ENCODE data around the gene SIGLEC12. TPM values are rescaled to one million over a fixed set of nuclear protein-coding genes. Genes with fewer than 3 reads are reported as not detected.

The SIGLEC12 gene
- total and polyA plus RNA-seq, 2 donors (not counting 1 experiment from before 2014, with no cell fraction given), result 0.24 TPM; not detected in 1

DNA sequence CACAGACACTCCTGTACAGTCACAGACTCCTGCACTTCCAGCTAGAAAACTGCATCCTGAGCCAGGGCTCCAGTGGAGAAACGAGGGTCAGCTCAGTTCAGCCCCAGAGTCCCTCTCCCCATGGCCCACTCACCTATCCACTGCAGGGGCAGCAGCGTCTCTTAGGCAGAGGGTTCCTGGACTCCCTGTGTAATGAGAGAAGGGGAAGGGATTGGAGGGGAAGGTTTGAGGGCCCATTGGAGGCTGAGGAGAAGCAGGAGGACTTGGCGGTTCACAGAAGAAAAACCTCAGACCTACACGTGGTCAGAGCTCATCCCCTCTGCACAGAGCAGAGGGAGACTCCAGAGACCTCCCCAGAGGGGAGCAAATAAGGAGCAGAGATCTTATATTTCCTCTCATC, 32.4 kb downstream of the SIGLEC12 start:
- Histone ChIP-seq H3K4me3 (ENCODE audit: control extremely low read depth in 1 of 5, extremely low read depth in 1 of 5, insufficient read depth in 1 of 5, low read depth in 2 of 5, low read length in 4 of 5) (no peak overlapping the region), H3K27me3 (replicated peaks in 1 of 4; ENCODE audit: control extremely low read depth in 1 of 4, control insufficient read depth in 3 of 4, insufficient read depth in 4 of 4, low read length in 3 of 4) (peaks cover 0 to 8% (median 2%) of the 10 kb centered on the region in 4 experiments), H2AFZ (ENCODE audit: insufficient read depth, low read depth, low read length, poor library complexity, severe bottlenecking) (no peak overlapping the region), H3K9ac (ENCODE audit: low read length) (no peak overlapping the region), H3K36me3 (replicated peaks in 1 of 2; ENCODE audit: control extremely low read depth in 1 of 2, control insufficient read depth in 1 of 2, extremely low read depth in 1 of 2, insufficient read depth in 2 of 2, low read length in 1 of 2) (no peaks in the 10 kb centered on the region), H3K9me3 (ENCODE audit: control extremely low read depth in 1 of 3, control insufficient read depth in 2 of 3, insufficient read depth in 1 of 3, low read length in 2 of 3) (no peaks in the 10 kb centered on the region), H4K20me1 (ENCODE audit: control insufficient read depth, insufficient read depth, low read length, poor library complexity, severe bottlenecking) (no peaks in the 10 kb centered on the region), H3K27ac (ENCODE audit: low read length in 2 of 2) (no peak overlapping the region), H3K4me2 (replicated peaks; ENCODE audit: low read depth, low read length, poor library complexity, severe bottlenecking) (no peak overlapping the region), H3K4me1 (ENCODE audit: control insufficient read depth in 2 of 2, insufficient read depth in 2 of 2, low read length in 2 of 2) (peaks cover 4 to 5% of the 10 kb centered on the region in 2 donors), H3K79me2 (ENCODE audit: control insufficient read depth, insufficient read depth, low read length) (no peaks in the 10 kb centered on the region)
- no peak for ATAC-seq (ENCODE audit: low read depth)
- Mint-ChIP-seq H3K4me3 (no peak overlapping the region), H3K27me3 (peaks cover 47% of the 10 kb centered on the region), H3K9me3 (ENCODE audit: insufficient read depth) (no peaks in the 10 kb centered on the region), H3K27ac (no peak overlapping the region), H3K4me1 (peaks cover 4% of the 10 kb centered on the region)
- TF ChIP-seq, protein P1, sequence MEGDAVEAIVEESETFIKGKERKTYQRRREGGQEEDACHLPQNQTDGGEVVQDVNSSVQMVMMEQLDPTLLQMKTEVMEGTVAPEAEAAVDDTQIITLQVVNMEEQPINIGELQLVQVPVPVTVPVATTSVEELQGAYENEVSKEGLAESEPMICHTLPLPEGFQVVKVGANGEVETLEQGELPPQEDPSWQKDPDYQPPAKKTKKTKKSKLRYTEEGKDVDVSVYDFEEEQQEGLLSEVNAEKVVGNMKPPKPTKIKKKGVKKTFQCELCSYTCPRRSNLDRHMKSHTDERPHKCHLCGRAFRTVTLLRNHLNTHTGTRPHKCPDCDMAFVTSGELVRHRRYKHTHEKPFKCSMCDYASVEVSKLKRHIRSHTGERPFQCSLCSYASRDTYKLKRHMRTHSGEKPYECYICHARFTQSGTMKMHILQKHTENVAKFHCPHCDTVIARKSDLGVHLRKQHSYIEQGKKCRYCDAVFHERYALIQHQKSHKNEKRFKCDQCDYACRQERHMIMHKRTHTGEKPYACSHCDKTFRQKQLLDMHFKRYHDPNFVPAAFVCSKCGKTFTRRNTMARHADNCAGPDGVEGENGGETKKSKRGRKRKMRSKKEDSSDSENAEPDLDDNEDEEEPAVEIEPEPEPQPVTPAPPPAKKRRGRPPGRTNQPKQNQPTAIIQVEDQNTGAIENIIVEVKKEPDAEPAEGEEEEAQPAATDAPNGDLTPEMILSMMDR (IDR thresholded peaks at IDR 0.05), result no peak
- no peak for TF ChIP-seq EZH2 (IDR thresholded peaks at IDR 0.05; ENCODE audit: borderline replicate concordance, insufficient read depth, low read depth, low read length, poor library complexity, severe bottlenecking)
- no CpG with 5 or more reads among the region's 4 CpGs for WGBS (ENCODE audit: insufficient coverage)
- DNase-seq, result no peak
- intact Hi-C loops (cut with micrococcal nuclease), result no loop called here
- POLR2A ChIA-PET, result no interaction called here
- CTCF ChIA-PET, result interaction anchor here (2.7 to 19.1 kb wide), 2 partner anchors 47 to 189 kb away, joined by 7 to 681 read pairs; no protein-coding TSS in a partner anchor

DNA sequence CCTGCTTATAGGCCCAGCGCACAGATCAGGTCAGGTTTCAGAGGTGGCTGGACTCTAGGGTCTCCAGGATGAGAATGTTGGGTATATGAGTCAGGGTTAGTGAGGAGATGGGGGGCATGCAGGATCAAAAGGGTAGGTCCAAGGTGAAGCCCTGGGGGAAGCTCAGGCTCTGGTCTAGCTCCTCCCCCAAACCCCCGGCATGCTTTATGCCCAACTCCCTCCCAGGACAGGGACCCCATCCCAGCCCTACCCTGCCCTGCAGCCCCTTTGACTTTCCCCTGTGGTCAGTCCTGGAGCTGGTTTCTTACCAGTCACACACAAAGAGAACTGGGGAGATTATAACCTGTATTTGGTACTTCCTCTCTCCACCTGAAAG, 33.1 kb downstream of the SIGLEC12 start:
- ChIA-PET POLR2A (no interaction called here), CTCF (interaction anchor here (1.1 to 19.1 kb wide), 3 partner anchors 47 to 190 kb away, joined by 3 to 681 read pairs (median 7); no protein-coding TSS in a partner anchor)
- Histone ChIP-seq H3K27me3 (replicated peaks in 1 of 4; ENCODE audit: control extremely low read depth in 1 of 4, control insufficient read depth in 3 of 4, insufficient read depth in 4 of 4, low read length in 3 of 4) (peaks cover 0 to 5% (median 2%) of the 10 kb centered on the region in 4 experiments), H3K79me2 (ENCODE audit: control insufficient read depth, insufficient read depth, low read length) (no peaks in the 10 kb centered on the region), H3K36me3 (replicated peaks in 1 of 2; ENCODE audit: control extremely low read depth in 1 of 2, control insufficient read depth in 1 of 2, extremely low read depth in 1 of 2, insufficient read depth in 2 of 2, low read length in 1 of 2) (no peaks in the 10 kb centered on the region), H3K9ac (ENCODE audit: low read length) (no peak overlapping the region), H3K4me2 (replicated peaks; ENCODE audit: low read depth, low read length, poor library complexity, severe bottlenecking) (no peak overlapping the region), H3K4me1 (ENCODE audit: control insufficient read depth in 2 of 2, insufficient read depth in 2 of 2, low read length in 2 of 2) (peaks cover 4 to 5% of the 10 kb centered on the region in 2 donors), H3K9me3 (ENCODE audit: control extremely low read depth in 1 of 3, control insufficient read depth in 2 of 3, insufficient read depth in 1 of 3, low read length in 2 of 3) (no peaks in the 10 kb centered on the region), H3K4me3 (ENCODE audit: control extremely low read depth in 1 of 5, extremely low read depth in 1 of 5, insufficient read depth in 1 of 5, low read depth in 2 of 5, low read length in 4 of 5) (no peak overlapping the region), H2AFZ (ENCODE audit: insufficient read depth, low read depth, low read length, poor library complexity, severe bottlenecking) (no peak overlapping the region), H4K20me1 (ENCODE audit: control insufficient read depth, insufficient read depth, low read length, poor library complexity, severe bottlenecking) (no peaks in the 10 kb centered on the region), H3K27ac (ENCODE audit: low read length in 2 of 2) (no peak overlapping the region)
- TF ChIP-seq EZH2 (IDR thresholded peaks at IDR 0.05; ENCODE audit: borderline replicate concordance, insufficient read depth, low read depth, low read length, poor library complexity, severe bottlenecking), result no peak
- TF ChIP-seq, protein P1 (IDR thresholded peaks at IDR 0.05), result no peak
- H3K27ac Mint-ChIP-seq, result no peak overlapping the region
- WGBS (ENCODE audit: insufficient coverage), result 92% methylated on average over 2 of the region's 2 CpGs
- peaks cover 48% of the 10 kb centered on the region for H3K27me3 Mint-ChIP-seq
- H3K4me3 Mint-ChIP-seq, result no peak overlapping the region
- peaks cover 4% of the 10 kb centered on the region for H3K4me1 Mint-ChIP-seq
- intact Hi-C loops (cut with micrococcal nuclease), result no loop called here
- no peaks in the 10 kb centered on the region for H3K9me3 Mint-ChIP-seq (ENCODE audit: insufficient read depth)
- DNase-seq (no peak), ATAC-seq (ENCODE audit: low read depth) (no peak)
